HG02763 (cell line): ENCODE measurements around the gene HSFX3.
"Not testable (repeated sequence)": the region's sequence is repeated elsewhere in the genome, so short reads cannot be mapped to it uniquely, and the experiment has no call there.

Experiments used
- ATAC-seq: cut with Tn5 transposase; IDR thresholded peaks from one replicate; pipeline ENCODE4 v1.9.1; 2021; ENCODE audit warnings: mild to moderate bottlenecking, moderate library complexity; ENCODE audit not compliant: unreplicated experiment

HSFX3 gene

GRCh38 chrX:149518236-149518635, 31.5 kb downstream of the HSFX3 start:
- ATAC-seq = no peak

- no peak for ATAC-seq
Measured at GRCh38 chrX:149517308-149517707, 32.4 kb downstream of the HSFX3 start.

- no peak for ATAC-seq
Measured at GRCh38 chrX:149516604-149517003, 33.1 kb downstream of the HSFX3 start.

GRCh38 chrX:149515954-149516602, 33.6 kb downstream of the HSFX3 start:
- no peak for ATAC-seq

GRCh38 chrX:149513825-149514428, 35.8 kb downstream of the HSFX3 start:
- no peak for ATAC-seq

- peak; percentile 81 for ATAC-seq
Measured at GRCh38 chrX:149512225-149512885, 37.4 kb downstream of the HSFX3 start.

GRCh38 chrX:149511081-149511480, 38.6 kb downstream of the HSFX3 start:
- no peak for ATAC-seq

- no peak for ATAC-seq
Measured at GRCh38 chrX:149510386-149510785, 39.3 kb downstream of the HSFX3 start.

- no peak for ATAC-seq
Measured at GRCh38 chrX:149508467-149508866, 41.3 kb downstream of the HSFX3 start.

GRCh38 chrX:149506349-149506748, 43.4 kb downstream of the HSFX3 start:
- no peak for ATAC-seq

- no peak for ATAC-seq
Measured at GRCh38 chrX:149505671-149506070, 44.1 kb downstream of the HSFX3 start.

- ATAC-seq = peak; percentile 67
Measured at GRCh38 chrX:149504915-149505651, 44.6 kb downstream of the HSFX3 start, which contains the start of gene IDS. TSS of gene IDS (minus strand) at chrX:149505306. CDS start at chrX:149505137, 169 bp downstream.

GRCh38 chrX:149504226-149504914, 45.4 kb downstream of the HSFX3 start:
- peak; percentile 36 for ATAC-seq

GRCh38 chrX:149503446-149503845, 46.3 kb downstream of the HSFX3 start:
- peak; percentile 68 for ATAC-seq

- ATAC-seq = not testable (repeated sequence)
Measured at GRCh38 chrX:149502923-149503322, 46.8 kb downstream of the HSFX3 start.

- ATAC-seq = no peak
Measured at GRCh38 chrX:149499766-149500165, 50.0 kb downstream of the HSFX3 start.

GRCh38 chrX:149498767-149499166, 51.0 kb downstream of the HSFX3 start:
- ATAC-seq = no peak
